Measurements from ENCODE around the gene HAP1.

- TF ChIP-seq CTCF (IDR thresholded peaks at IDR 0.05) (no peak), POLR2A (IDR thresholded peaks at IDR 0.05) (no peak), POLR2AphosphoS5 (IDR thresholded peaks at IDR 0.05; ENCODE audit: insufficient read depth in 1 of 2, low read depth in 1 of 2) (no peak)
These were observed 9.3 kb downstream of the HAP1 start for GRCh38 chr17:41725134-41725533.
